Suppressor macrophage treated with lipopolysaccharide for 1 hour (primary cell): ENCODE data around the gene FBXW8.

Experiments used
- DNase-seq, 3 donors: peaks; one replicate each; pipeline ENCODE4 v3.0.0-alpha.2; 2020 to 2022

The FBXW8 gene

DNA sequence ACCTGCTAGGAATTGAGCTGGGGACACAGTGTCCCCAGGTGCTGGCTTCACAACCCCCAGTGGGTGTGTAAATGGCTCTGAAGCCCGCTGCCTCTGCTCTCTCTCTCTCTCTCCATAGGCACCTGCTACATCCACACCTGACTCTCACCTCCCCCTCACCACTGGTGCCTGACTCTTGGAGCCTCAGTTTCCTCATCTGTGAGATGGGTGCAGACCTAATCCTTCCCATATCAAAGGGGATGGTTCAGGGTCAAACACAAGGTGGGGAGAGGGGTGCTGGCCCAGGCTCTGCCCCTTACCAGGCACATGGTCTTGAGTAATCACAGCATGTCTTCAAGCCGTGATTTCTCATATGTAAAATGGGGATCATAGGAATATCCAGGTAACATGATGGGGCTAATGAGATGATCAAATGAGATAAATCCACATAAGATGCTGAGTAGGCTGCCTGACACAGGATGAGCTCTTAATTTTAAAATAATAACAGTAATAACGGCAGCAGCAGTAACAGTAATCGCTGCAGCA, 150.9 kb downstream of the FBXW8 start:
- DNase-seq: no peak

DNA sequence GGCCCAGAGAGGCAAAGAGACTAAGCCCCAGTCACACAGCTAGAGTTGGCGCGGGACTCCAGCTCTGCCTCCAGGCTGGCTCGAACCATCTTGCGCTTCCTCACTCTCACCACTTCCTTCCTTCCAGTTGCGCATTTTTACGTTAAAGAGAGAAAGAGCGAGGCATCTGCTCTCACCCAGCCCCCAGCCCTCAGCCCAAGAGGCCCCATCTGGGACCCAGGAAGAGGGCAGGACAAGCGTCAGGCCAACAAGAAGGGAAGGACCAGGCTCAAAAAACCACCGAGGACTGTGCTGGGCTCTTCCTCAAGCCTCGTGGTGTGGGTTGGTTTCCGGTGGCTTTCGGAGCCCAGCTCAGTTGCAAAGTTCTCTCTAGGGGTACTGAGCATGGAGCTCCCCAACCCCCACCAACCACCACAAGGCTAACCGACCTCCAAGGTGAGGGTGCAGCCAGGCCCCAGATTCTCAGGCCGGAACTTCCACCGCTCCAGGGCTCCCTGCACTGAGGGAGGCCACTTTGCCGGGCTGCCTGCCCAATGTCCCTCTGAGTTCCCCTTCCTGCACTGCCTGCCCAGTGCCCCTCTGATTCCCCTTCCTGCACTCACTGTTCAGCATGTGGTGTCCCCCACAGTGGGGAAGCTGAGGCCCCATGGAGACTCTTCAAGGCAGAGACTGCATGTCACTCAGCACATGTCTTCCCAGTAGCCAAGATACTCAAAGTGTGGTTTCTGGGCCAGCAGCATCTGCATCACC, 152.6 kb downstream of the FBXW8 start:
- DNase-seq: peak; percentile 40 to 64 (median 51)

DNA sequence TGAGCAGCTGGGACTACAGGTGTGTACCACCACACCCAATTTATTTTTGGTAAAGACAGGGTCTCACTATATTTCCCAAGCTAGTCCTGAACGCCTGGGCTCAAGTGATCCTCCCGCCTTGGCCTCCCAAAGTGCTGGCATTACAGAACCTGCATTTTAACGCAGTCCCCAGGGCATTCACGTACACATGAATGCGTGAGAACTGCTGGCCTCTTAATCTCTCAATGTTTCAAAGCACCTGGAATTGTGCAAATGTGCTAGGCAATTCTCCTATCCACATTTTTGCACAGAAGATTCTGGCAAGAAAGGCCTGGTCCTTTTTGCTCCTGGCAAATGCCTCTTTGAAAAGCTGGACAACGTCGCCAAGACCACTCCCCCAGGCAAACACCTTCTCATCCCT, 153.3 kb downstream of the FBXW8 start:
- DNase-seq: no peak

DNA sequence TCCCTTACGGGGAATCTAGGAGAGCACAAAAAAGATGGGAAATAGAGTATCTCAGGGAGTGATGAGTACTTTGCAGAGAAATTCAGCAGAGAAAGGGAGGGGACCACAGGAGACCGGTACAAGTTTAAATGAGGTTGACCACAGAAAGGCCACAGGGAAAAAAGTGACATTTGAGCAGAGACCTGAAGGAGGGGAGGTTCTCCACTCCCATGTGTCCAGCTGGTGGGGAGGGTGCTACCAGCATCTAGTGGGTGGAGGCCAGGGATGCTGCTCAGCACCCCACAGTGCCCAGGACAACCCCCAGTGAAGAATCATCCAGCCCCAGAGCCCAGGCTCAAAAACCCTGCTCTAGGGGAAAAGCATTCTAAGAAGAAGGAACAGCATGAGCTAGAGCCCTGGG, 153.8 kb downstream of the FBXW8 start:
- no peak for DNase-seq

DNA sequence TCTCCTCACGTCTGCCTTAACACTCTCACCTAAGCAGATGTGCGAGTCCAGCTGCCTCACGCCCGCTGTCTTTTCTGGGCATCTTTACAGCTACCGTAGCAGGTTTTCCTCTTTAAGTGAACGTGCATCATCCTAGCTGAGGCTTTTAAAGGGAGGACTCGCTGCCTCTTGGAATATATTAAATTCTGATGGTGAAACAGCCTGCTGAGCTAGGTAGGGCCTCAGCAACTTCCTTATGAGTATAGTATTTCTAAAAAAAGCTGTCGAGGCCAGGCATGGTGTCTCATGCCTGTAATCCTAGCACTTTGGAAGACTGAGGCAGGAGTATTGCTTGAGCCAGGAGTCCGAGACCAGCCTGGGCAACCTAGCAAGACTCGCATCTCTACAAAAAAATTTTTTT, 156.3 kb downstream of the FBXW8 start:
- DNase-seq: no peak

DNA sequence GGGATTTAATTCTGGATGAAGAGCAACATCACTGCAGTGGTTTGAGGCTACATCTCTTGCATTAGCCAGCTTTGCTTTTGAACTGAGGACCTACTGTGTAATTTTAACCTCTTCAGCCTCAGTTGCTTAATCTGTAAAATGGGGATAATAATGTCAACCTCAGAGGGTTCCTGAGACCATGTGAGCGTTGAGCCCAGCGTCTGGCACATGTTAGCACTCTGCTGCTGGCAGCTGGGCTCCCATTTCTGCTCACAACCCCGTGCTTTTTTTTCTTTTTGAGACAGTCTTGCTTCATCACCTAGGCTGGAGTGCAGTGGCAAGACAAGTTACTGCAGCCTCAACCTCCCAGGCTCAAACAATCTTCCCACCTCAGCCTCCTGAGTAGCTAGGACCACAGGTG, 156.9 kb downstream of the FBXW8 start:
- no peak for DNase-seq

DNA sequence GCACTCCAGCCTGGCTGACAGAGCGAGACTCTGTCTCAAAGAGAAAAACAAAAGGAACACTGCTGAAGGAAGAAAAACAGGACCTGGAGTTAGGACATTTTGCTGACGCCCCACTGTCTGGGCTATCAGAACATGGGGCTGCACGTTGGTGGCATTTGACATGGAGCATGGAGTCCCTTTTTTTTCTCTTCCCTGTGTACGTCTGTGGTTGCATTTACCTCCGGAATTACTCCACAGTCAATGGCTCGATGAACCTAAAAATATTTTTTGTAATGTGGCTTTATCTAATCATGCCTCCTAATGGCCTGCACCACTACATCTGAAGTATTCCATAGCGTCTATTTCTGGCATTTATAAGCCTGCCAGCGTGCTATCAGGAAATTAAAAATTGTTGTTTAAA, 157.7 kb downstream of the FBXW8 start:
- DNase-seq: no peak

DNA sequence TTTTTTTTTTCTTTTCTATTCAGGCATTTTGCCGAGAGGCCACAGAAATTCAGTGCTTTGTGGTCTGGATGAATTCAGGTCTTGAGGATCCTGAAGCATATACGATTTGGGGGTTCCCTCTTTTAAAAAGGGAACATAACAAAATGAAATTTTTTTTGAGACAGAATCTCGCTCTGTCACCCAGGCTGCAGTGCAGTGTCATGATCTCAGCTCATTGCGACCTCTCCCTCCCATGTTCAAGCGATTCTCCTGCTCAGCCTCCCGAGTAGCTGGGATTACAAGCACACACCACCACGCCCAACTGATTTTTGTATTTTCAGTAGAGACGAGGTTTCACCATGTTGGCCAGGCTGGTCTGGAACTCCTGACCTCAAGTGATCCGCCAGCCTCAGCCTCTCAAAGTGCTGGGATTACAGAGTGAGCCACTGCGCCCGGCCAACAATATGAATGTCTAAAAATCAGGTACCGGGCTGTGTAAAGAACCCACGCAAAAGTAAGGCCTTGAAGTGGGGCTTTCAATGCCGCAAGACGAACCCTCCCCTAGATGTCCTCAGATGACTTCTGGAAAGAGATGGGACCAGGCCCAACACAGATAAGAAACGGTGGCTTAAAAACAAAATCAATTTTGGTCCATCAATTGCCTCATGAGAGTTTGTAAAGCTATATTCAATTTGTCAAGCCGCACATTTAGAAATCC, 158.5 kb downstream of the FBXW8 start:
- peak; percentile 45 to 65 (median 60) for DNase-seq

DNA sequence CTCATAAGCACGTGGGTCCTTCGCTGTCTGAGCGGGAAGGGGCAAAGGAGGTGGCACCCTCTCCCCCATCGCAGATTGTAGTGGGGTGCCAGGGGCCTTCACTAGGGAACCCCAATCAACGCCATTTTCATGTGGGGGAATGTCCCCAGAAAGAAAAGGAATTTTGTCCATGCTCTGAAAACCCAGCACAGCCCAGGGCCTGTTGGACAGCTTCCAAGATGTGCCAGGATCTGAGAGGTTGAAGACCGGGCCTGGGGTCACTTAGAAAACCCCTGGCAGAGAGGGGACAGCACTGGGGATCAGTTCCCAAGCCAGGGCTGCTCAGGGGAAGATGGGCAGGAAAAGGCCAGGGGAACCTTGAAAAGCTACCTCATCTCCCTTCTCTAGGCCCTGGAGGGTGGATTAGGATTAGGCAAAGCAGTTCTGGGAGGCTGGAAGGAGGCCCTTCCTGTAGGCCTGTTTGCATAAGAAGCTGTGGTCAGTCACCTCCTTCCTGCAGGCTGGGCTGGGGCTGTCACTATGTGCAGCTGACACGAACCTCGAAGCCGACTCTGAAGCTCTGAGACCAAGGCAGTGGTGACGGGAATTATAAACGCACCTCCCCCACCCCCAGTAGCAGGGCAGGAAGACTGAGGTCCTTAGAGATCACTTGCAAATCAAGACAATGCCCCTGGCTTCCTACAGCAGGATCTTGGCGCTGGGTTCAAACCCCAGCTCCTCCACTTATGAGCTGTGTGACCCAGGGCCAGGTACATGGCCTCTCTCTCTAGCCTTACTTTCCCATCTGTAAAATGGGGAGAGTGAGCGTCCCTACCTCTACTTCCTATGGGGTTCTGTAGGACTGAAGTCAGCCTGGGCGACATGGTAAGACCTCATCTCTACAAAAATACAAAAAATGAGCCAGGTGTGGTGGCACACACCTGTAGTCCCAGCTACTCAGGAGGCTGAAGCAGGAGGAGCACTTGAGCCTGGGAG, 159.5 kb downstream of the FBXW8 start:
- peak; percentile 46 to 59 (median 50) for DNase-seq

DNA sequence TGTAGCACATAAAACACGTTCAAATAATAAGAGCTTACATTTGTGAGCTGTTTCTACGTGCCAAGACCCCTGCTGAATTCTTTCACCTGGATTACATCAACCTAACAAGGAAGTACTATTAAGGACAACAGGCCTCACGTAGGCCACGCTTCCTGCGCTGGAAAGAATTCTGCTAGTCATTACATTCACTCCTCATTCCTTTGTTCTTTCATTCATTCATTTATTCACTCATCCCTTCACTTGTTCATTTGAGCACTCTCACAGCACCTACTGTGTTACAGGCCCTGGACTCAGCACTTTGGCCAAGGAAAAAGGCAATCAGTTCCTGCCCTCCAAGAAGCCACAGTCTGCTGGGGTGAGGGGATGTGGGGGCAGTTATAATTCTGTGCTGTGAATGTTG, 160.3 kb downstream of the FBXW8 start:
- DNase-seq: no peak

DNA sequence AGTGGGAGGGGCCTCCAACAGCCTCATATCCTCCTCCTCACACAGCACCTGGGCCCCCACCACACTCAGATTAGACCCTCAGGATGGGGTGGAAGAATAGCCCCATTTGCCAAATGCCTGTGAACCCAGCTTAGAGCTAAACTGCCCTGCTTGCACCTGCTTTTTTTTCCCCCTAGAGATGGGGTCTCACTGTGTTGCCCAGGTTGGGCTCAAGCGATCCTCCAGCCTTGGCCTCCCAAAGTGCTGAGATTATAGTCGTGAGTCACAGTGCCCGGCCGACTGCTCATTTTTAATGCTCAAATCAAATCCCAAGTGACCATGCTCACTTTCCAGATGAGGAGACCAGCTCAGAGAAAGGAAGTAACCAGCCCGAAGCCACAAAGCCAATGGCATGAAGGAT, 161.4 kb downstream of the FBXW8 start:
- no peak for DNase-seq

DNA sequence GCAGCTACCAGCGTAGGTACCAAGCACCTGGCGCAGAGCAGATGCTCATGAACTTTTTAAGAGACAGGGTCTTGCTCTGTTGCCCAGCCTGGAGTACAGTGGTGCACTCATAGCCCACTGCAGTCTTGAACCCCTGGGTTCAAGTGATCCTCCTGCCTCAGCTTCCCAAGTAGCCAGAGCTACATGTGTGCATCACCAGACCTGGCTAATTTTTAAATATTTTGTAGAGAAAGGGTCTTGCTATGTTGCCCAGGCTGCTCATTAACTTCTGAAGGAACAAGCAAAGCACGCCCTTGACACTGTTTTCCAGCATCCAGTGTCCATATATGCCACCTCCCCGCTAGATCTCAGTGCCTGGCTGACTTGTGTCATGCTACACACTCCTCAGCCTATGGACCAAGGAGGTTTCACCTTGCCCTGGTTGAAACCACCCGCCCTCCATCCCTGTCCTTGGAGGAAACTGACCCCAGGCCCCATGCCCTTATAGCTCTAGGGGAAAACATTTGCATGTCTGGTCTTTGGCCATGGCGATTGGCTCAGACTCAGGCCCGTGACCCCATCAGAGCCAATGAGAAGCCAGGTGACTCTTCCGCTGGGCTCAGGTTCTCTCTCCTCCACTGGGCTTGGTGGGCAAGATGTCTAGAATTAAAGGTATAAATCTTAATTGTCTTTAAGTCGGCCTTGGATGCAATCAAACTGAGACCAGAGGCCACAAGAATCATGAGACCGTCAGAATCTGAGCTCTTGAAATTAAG, 162.2 kb downstream of the FBXW8 start:
- DNase-seq: no peak

DNA sequence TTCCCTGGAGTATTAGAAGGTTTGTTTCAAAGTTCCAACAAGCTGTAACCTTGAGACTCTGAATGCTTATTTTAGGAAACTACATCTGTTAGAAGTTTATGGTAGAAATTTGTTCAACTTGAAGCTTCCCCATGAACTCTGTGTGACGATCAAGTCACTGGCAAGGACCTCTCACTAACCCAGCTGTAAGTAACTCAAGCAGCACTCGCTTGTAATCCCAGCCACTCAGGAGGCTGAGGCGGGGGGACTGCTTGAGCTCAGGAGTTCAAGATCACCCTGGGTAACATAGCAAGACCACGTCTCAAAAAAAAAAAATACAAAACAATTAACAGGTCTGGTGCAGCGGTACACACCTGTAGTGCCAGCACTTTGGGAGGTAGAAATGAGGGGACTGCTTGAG, 162.9 kb downstream of the FBXW8 start:
- no peak for DNase-seq

DNA sequence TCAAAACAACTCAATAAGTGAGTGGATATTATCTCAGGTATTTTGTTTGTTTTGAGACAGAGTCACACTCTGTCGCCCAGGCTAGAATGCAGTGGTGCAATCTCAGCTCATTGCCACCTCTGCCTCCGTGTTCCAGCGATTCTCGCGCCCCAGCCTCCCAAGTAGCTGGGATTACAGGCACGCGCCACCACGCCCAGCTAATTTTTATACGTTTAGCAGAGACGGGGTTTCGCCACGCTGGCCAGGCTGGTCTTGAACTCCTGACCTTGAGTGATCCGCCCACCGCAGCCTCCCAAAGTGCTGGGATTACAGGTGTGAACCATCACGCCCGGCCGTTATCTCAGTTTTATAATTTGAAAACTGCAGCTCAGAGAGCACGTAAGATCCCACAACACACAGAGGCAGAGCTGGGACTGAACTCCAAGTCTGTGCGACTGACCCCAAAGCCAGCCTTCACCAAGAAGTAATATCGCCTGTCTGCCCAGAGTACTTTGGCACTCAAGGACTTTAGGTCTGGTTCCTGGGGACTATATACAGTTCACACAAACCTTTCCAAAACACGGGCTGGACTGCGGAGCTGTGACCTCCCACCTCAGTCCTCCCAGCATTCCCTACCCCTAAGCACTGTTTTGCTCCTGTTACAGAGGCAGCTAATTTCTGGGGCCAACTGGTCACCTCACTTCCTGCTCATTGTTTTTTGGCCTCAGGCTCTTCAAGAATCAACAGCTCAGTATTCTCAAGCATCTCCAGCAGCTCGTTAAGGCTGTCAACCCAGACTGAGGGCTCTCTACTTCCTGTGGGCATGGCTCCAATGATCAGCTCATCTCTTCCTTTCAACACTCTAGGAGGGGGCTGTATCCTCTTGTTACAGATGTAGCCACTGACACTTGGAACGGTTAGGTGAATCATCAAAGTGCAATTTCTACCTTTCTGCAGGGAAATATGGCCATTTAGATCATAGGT, 165.9 kb downstream of the FBXW8 start:
- DNase-seq: no peak

DNA sequence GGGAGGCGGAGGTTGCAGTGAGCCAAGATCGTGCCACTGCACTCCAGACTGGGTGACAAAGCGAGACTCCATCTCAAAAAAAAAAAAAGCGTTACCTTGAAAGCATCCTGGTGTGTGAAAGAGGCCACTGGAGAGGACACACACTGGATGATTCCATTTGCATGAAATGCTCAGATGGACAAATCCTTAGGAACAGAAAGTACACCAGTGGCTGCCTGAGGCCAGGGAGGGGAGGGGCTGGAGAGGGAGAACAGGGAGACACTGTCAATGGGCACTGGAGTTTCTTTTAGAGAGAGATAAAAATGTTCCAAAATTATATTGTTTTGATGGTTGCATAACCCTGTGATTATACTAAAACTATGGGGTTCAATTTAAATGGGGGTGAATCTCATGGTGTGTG, 168.7 kb downstream of the FBXW8 start:
- no peak for DNase-seq

DNA sequence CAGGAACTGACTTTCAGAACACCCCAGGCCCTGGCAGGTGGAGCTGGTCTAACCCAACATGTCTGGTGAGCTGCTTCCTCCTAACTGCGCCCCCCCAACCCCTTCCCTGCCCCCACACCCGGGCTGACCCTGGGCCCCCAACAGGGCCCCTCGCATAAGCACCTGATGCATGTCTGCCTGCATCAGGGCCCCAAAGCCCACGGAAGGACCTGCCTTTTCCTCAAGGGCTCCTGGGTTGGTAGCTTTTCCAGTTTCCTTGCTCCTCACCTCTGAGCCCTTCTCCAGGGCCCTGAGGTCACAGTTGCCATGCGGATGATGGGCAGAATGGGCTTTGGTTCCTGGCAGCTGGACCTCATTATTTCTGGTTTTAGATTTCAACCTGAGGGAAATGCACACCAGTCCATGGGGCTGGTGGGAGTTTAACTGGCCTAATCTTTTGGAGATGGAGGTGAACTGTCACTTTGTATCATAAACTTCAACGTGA, 170.0 kb downstream of the FBXW8 start:
- DNase-seq: no peak
